ENCODE measurements around the gene ANO3. TPM values are rescaled to one million over a fixed set of nuclear protein-coding genes. Genes with fewer than 3 reads are reported as not detected.
"Not testable (repeated sequence)": the region's sequence is repeated elsewhere in the genome, so short reads cannot be mapped to it uniquely, and the experiment has no call there.

ANO3 gene
- total RNA-seq, 6 experiments from 2014 or later = 0.71 to 2.6 (median 1.4) TPM

DNA sequence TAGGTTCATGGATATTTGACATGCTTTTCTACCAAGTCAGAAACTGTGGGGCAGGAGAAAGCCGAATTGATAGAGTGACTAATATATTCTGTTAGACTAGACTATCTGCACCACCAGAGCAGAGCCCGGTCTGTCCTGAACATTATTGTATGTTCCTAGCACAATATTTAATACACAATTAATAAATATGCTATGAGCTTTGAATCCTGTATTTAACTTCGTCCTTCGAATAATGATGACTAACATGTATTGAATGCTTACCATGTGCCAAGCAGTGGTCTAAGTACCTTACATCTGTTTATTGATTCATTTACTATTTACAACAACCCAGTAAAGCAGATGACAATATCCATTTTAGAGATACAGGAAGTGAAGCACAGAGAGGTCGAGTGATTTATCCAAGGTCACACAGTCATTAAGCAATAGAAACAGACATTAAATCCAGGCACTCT, 44.8 kb upstream of the ANO3 start:
- Histone ChIP-seq H3K4me1 (no peaks in the 10 kb centered on the region), H3K27me3 (no peaks in the 10 kb centered on the region), H3K4me3 (no peak overlapping the region), H3K9me3 (no peaks in the 10 kb centered on the region), H3K36me3 (no peaks in the 10 kb centered on the region), H3K27ac (no peak overlapping the region)
- no peak for DNase-seq
- WGBS (ENCODE audit: insufficient coverage, low coverage, low lambda C conversion rate, missing lambda C conversion rate) = 74% methylated on average over 4 of the region's 5 CpGs
- intact Hi-C loops (cut with DNase I) = no loop called here
- no peak for ATAC-seq
- TF ChIP-seq, protein P1, sequence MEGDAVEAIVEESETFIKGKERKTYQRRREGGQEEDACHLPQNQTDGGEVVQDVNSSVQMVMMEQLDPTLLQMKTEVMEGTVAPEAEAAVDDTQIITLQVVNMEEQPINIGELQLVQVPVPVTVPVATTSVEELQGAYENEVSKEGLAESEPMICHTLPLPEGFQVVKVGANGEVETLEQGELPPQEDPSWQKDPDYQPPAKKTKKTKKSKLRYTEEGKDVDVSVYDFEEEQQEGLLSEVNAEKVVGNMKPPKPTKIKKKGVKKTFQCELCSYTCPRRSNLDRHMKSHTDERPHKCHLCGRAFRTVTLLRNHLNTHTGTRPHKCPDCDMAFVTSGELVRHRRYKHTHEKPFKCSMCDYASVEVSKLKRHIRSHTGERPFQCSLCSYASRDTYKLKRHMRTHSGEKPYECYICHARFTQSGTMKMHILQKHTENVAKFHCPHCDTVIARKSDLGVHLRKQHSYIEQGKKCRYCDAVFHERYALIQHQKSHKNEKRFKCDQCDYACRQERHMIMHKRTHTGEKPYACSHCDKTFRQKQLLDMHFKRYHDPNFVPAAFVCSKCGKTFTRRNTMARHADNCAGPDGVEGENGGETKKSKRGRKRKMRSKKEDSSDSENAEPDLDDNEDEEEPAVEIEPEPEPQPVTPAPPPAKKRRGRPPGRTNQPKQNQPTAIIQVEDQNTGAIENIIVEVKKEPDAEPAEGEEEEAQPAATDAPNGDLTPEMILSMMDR (IDR thresholded peaks at IDR 0.05) = no peak
- no peak for TF ChIP-seq POLR2A (IDR thresholded peaks at IDR 0.05)

DNA sequence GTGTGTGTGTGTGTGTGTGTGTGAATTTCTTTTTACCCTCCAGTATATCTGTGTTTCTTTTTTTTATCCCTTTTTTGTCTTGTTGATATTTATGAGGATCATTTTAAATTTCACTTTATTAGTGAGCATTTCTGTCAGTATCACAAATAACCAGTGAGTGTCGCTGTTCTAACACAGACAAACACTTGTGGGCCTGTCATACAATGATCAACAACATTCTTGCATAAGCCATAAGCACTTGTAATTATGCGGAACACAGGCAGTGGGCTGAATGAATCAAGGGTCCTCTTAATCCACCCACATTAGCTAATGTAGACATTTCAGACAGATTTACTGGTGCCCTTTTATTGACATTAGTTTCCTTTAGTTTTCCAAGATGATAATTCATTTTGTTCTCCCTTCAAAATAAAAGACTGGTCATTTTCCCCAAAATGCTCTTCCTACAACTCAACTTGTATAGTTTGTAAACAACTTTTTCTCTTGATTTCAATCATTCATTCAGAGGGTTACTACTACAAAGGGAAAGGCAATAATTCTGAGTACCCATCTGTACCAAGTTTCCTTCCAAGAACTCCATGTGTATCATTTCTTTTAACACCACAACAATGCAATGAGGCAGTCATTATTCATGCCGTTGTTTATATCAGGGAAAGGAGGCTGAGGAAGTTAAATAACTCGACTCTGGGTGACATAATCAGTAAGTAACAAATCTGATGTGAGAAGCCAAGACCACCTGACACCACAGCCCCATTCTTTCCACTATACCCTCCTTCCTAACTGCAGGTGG, 34.5 kb upstream of the ANO3 start:
- intact Hi-C loops (cut with DNase I) = no loop called here
- WGBS (ENCODE audit: insufficient coverage, low coverage, low lambda C conversion rate, missing lambda C conversion rate) = 9% methylated on average over 4 of the region's 4 CpGs
- Histone ChIP-seq H3K4me1 (no peaks in the 10 kb centered on the region), H3K9me3 (no peaks in the 10 kb centered on the region), H3K36me3 (no peaks in the 10 kb centered on the region), H3K4me3 (no peak overlapping the region), H3K27ac (no peak overlapping the region), H3K27me3 (no peaks in the 10 kb centered on the region)
- TF ChIP-seq POLR2A (IDR thresholded peaks at IDR 0.05) = no peak
- TF ChIP-seq, protein P1 (IDR thresholded peaks at IDR 0.05) = peak; percentile 49 to 79 (median 64)
- DNase-seq (no peak), ATAC-seq (peak; percentile 86 to 91 (median 88))

DNA sequence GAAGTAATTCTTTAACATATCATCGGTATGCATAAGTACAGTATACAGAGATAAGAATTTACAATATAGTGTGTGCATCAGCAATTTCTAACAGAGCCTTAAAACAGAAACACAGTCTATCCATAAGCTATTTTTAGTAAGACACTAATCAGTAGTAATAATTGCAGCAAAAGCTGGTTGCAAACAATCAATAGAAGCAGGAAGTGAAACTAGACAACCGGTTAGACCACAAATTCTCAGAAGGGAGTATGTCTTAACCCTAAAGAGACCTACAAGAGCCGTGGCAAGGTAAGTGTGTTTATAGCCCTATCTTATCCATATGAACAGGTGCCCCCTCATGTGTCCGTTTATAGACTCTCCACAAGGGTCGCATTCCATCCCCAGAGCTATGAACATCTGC, 15.6 kb upstream of the ANO3 start:
- intact Hi-C loops (cut with DNase I); DNase-seq: not testable (repeated sequence)

DNA sequence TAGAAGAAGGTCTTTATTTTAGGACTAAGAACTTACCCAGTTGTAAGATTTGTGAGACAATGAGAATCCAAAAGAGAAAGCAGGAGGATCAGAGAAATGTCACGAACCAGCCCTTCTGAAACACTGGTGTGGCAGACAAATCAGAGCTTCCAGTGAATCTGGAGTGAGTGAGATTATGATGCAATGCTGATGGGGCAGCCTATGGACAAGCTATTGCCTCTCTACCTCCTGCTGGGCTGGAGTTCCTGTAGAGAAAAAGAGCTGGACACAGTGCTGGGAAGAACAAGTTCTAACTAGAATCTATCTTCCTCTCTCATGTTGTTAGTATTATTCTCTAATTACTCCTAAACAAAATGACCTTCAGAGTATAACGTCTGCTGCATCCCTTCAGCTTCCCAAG, 12.0 kb upstream of the ANO3 start:
- Histone ChIP-seq H3K36me3 (no peaks in the 10 kb centered on the region), H3K9me3 (no peaks in the 10 kb centered on the region), H3K4me1 (no peaks in the 10 kb centered on the region), H3K27me3 (no peaks in the 10 kb centered on the region), H3K27ac (no peak overlapping the region), H3K4me3 (no peak overlapping the region)
- WGBS (ENCODE audit: insufficient coverage, low coverage, low lambda C conversion rate, missing lambda C conversion rate) = 13% methylated on average over 2 of the region's 2 CpGs
- ATAC-seq (no peak), DNase-seq (no peak)
- no peak for TF ChIP-seq POLR2A (IDR thresholded peaks at IDR 0.05)
- TF ChIP-seq, protein P1 (IDR thresholded peaks at IDR 0.05) = no peak
- intact Hi-C loops (cut with DNase I) = no loop called here

More for the DNA sequence above, 15.6 kb upstream of the ANO3 start:
- H3K27ac ChIP-seq, H3K4me3 ChIP-seq, H3K9me3 ChIP-seq, H3K27me3 ChIP-seq, H3K4me1 ChIP-seq, H3K36me3 ChIP-seq, ATAC-seq: not testable (repeated sequence)
- WGBS (ENCODE audit: insufficient coverage, low coverage, low lambda C conversion rate, missing lambda C conversion rate) = 37% methylated on average over 4 of the region's 5 CpGs

DNA sequence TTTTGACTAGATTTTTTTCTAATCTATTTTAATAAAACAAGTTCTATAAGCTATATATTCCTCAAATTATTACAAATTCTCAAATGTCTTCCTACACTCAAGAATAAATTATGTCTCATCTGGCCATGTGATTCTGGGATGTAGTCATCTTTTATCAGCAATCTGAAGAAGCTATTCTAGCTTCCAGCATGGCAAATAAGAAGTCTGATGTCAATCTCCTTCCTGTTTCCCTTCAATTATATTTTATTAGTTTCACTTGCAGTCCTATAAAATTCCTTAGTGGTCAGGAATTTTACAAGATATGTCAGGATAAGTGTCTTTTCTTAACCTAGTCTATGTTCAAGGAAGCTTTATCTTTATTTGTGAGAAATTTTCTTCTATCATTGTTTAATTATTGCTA, 10.4 kb upstream of the ANO3 start:
- no peaks in the 10 kb centered on the region for H3K4me1 ChIP-seq
- DNase-seq = no peak
- TF ChIP-seq, protein P1 (IDR thresholded peaks at IDR 0.05) = no peak
- no peak for TF ChIP-seq POLR2A (IDR thresholded peaks at IDR 0.05)
- intact Hi-C loops (cut with DNase I) = no loop called here
- H3K9me3 ChIP-seq = no peaks in the 10 kb centered on the region
- H3K27me3 ChIP-seq = no peaks in the 10 kb centered on the region
- H3K36me3 ChIP-seq = no peaks in the 10 kb centered on the region
- no peak for ATAC-seq
- no peak overlapping the region for H3K4me3 ChIP-seq
- H3K27ac ChIP-seq = no peak overlapping the region

Data from right lobe of liver (tissue), 6 donors.